Stimulated activated CD4-positive, alpha-beta T cell treated with anti-CD3 and anti-CD28 coated beads, Interleukin-12 subunit alpha, Interleukin-12 subunit beta, amount 100 ng/mL, for 4 hours (primary cell): ENCODE results near the gene CCDC149.

Experiments used
- DNase-seq: peaks from one replicate; pipeline ENCODE4 v3.0.0-alpha.2; 2020

Gene CCDC149

DNA sequence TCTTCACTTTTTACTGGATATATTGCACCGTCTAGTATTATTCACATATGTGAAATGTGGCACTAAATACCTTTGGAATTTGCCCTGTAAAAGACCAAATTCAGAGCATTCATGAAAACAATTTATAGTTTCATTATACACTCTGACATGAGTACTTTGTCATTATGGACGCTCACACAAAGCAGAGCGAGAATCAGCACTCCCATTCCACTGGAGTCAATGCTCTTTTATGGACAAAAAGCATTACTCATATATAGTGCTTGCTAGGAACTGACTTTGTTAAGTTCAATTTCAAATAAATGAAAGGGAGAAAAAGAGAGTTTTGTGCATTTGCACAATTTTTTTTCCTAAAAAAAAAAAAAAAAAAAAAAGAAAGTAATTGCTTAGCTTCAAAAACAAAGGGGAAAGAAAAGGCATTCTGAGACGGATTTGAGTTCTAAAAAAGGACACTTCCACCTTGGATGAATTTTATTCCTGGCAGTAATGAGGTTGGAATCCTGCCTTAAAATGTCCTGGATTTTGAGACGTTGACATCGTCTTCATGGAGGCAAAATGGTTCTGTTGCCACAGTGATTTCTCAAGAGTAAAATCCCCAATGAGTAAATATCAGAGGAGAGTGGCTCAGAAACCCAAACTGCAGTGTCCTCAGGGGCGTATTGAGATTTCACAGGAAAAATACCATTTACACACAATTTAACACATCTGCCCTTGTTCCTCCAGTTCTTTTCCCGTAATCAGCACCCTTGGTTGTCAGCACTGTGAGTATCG, 34.8 kb downstream of the CCDC149 start:
- no peak for DNase-seq

DNA sequence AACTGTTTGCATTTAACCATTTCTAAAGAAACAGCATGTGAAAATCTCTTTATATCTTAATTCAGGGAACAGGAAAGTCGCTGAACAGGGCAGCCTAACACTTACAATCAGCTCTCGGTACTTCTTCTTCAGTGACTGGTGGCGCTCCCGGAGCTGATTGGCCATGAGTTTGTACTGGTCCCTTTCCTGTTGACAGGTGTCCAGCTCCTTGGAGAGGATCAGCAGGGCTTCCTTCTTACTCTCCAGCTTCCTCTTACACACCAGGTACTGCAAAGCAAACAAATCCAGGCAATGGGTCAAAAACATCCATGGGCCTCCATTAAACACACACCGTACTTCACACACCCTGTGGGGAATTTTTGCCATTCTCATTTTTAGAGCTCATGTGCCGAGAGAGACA, 36.4 kb downstream of the CCDC149 start:
- no peak for DNase-seq

- no peak for DNase-seq
These were observed 40.1 kb downstream of the CCDC149 start for GRCh38 chr4:24872720-24873119.

GRCh38 chr4:24871210-24871609, 41.6 kb downstream of the CCDC149 start:
- DNase-seq = no peak

- DNase-seq = no peak
These were observed 45.0 kb downstream of the CCDC149 start for GRCh38 chr4:24867766-24868296.

- no peak for DNase-seq
These were observed 45.6 kb downstream of the CCDC149 start for GRCh38 chr4:24867251-24867650.

DNA sequence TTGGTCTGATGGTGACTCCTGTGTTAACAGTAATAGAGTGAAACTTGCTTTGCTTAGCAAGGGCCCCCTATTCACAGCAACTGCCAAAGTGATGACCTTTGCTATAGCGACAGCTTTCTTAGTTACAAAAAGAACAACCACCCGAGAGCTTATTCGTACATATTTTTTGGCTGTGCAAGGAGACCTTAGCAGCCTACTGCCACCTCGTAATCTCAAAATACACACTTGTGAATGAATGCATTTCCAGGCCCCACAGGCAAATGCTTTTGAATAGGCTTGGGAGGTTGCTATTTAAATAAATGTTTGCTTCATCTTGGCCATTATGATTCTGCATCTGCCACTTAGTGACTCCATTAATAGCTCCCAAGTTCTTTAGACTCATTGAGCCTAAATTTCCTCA, 47.4 kb downstream of the CCDC149 start:
- no peak for DNase-seq

DNA sequence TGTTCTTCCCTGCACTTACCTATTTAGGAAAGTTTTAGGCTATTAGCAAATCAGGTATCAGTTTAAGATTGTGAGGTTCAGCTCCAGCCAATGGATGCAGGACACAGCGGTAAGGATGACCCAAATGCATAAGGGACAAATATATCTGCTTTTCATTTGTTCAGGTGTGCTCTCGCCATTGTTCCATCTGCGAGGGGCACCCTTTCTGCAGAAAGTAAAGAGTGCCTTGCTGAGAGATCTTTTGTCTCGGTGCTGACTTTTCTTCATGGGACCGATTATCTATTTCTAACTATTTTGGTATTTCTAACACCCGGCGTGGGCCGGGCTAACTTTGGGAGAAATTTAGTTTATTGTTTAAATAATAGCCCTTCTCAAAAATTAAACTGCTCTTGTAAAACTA, 49.0 kb downstream of the CCDC149 start:
- DNase-seq = no peak

GRCh38 chr4:24862073-24862751, 50.6 kb downstream of the CCDC149 start:
- no peak for DNase-seq

- no peak for DNase-seq
These were observed 54.3 kb downstream of the CCDC149 start for GRCh38 chr4:24858550-24858949.

- no peak for DNase-seq
These were observed 54.8 kb downstream of the CCDC149 start for GRCh38 chr4:24858026-24858425.

GRCh38 chr4:24856586-24856985, 56.3 kb downstream of the CCDC149 start:
- DNase-seq = no peak

GRCh38 chr4:24855741-24856140, 57.1 kb downstream of the CCDC149 start:
- DNase-seq = no peak

DNA sequence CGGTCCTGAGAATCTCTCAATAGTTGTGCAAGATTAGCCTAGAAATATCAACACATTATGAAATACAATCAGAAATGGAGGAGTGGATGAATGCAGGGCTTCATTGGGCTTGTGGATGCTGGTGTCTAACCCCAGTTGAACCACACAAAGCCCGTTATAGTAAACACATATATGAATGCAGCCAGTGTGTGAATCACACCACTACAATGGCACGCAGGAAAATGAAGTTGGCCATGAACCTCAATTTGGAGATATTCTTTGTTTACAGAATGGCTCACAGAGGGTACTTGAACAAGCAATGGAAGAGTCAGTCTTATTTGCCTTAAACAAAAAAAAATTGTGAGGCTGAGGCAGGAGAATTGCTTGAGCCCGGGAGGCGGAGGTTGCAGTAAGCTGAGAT, 59.7 kb downstream of the CCDC149 start:
- DNase-seq = no peak

- no peak for DNase-seq
These were observed 62.2 kb downstream of the CCDC149 start for GRCh38 chr4:24850674-24851073.

DNA sequence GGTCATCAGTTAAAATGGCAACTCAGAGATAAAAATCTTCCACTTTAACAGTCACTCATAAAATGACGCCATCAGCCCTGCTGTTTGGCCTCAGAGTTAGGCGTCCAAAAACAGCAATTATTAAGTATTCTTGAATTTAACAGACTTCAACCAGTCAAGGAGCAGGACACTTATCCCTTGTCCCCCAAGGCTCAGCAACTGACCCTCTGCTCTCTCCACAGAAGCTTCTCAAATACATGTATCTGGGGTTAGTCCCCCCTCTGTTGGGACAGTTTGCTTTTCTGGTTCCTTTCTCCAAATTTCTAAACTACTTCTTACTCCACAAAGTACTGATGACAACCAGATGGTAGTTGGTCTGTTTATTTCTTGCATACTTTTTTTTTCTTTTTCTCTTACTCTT, 63.1 kb downstream of the CCDC149 start:
- DNase-seq = no peak

DNA sequence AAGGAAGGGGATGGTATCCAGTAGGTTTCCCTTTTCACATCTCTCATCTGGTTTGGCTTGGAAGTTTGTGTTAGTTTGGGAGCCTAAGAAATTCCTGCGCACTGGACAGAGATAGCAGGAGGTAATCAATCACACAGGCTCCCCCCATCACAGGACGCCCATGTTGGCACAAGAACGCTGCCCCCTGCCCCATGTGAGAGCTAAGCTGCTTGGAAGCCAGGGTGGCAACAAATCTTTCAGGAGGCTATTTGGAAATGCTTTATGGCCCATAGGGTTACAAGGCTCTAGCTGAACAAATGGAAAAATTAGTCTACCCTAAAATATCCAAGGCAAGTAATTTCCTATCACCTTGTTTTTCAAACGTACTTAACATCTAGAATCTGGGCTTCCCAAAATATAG, 63.5 kb downstream of the CCDC149 start:
- DNase-seq = no peak

DNA sequence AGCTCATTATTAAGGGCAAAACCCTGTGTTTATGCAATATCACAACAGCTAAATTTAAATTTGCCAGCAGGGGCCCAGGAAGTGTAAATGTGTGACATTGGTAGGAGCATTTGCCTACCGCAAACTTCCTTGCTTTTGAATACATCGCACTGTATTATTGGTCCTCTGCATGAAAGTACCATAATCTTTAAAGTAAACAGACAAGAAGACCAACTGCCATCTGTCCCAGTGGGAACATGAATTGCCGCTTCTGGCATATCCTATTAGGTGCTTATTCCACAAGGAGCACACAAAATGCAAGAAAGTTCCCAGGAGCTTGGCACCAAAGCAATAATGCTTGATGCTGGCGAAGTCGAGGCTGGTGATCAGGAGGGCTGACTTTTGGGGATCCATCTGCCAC, 66.1 kb downstream of the CCDC149 start:
- DNase-seq = no peak

- no peak for DNase-seq
These were observed 66.9 kb downstream of the CCDC149 start for GRCh38 chr4:24845902-24846301.

DNA sequence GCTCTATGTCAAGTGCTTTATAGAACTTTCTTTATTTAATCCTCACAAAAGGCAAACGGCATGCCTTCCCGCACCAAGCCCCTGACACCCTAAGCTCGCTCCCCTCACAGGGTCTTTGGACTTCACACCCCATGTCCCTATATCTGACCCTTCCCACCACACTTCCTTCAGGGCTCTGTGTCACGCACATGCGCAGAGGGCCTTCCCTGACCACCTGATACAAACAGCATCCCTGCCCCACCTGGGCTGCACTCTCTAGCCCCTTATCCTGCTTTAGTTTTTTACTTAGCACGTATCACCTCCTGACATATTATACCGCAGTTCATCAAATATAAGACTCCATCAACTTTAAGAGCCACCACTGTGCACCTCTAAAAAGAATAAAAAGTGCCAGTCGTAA, 67.7 kb downstream of the CCDC149 start:
- DNase-seq = no peak

DNA sequence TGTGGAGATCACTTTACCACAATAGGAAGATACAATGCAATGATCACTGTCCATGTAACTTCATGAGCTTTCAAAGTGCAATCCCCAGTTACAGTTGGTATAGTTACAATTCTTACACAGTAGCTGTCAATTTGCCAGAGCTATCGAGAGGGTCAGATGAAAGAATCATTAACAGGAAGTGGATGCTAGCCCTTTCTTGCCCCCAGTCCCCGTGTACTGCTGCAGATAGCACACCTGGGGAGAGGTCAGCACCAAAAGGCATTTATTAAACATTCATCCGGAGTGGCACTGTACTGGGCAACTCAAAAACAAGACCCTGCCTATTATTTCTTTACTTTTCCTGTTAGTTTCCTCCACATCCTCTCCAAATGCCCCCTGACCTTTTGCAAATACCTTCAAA, 69.7 kb downstream of the CCDC149 start:
- DNase-seq = no peak

GRCh38 chr4:24842356-24842755, 70.5 kb downstream of the CCDC149 start:
- no peak for DNase-seq

DNA sequence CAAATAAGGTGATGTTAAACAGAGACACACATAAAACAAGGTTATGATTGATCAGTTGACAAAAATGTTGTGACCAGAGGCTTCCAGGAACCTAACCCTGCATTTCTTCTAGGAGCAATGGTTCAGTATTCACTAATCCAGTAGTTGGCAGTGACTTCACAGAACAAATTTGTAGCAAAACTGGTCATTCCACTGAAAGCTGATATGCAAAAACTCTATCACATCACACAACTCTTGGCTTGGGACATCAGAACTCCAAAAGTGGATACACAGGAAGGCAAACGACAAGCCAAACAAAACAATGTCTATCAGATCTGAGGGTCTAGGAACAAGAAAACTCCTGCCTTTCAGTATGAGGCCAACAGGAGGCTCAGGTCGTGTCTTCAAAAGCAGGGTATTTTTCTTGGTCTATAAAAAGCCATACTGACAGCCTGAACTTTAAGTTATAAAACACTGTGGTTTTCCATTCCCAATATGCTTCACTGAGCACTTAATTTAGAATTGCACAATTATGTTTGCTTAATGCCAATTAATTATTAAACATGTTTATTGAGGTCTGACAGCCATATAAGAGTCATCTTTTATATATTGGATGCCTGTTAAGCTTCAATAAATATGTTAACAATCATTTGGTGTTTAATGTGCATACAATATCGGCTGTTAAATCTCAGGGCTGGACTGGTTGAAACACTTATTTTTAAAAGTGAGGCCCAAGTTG, 71.9 kb downstream of the CCDC149 start:
- no peak for DNase-seq

DNA sequence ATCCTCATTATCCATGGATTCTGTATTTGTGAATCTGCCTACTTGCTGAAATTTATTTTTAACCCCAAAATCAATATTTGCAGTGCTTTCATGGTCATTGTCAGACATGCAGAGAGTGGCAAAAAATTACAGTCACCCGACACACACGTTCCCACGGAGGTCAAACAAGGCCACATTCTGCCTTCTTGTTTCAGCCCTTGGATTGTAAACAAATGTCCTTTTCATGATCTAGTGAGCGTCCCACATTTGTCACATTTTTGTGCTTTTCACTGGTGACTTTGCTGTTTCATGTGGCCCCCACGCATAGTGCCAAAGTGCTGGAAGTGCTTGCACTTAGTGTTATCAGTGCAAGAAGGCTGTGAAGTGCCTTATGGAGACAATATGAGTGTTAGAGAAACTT, 72.5 kb downstream of the CCDC149 start:
- DNase-seq = no peak
